Activated B cell treated with CpG ODN at 0.5 μM for 24 hours (primary cell): ENCODE data around the gene TMEM123. TPM values are rescaled to one million over a fixed set of nuclear protein-coding genes. Genes with fewer than 3 reads are reported as not detected.

Source experiments
- ATAC-seq: fragments of 200-7000 bp; cut with Tn5 transposase; one replicate; pipeline ENCODE4 v1.10.0; 2021; ENCODE audit warnings: low read depth, mild to moderate bottlenecking, moderate library complexity
- CTCF ChIA-PET: fragments of 350-600 bp; sonication (Branson Sonifier 250); formaldehyde crosslinking; loops from one replicate; lab custom pipeline; 2021; ENCODE audit warnings: antibody characterized with exemption; lab: Charles Lee
- POLR2A ChIA-PET: fragments of 350-600 bp; sonication (Branson Sonifier 250); formaldehyde crosslinking; loops from one replicate; lab custom pipeline; 2021; ENCODE audit warnings: antibody characterized with exemption; lab: Charles Lee
- DNase-seq: peaks from one replicate; pipeline ENCODE4 v3.0.0; 2022
- H3K27ac Mint-ChIP-seq: one replicate; pipeline ENCODE4 v1.8.0; 2020; ENCODE audit warnings: mixed read lengths
- H3K27me3 Mint-ChIP-seq: one replicate; pipeline ENCODE4 v1.8.0; 2021; ENCODE audit warnings: mixed read lengths
- H3K36me3 Mint-ChIP-seq: one replicate; pipeline ENCODE4 v1.8.0; 2021; ENCODE audit warnings: low read depth, mixed read lengths
- H3K4me1 Mint-ChIP-seq: one replicate; pipeline ENCODE4 v1.8.0; 2021; ENCODE audit warnings: mixed read lengths
- H3K4me3 Mint-ChIP-seq: one replicate; pipeline ENCODE4 v1.8.0; 2020; ENCODE audit warnings: mild to moderate bottlenecking, mixed read lengths
- H3K9me3 Mint-ChIP-seq: one replicate; pipeline ENCODE4 v1.8.0; 2020; ENCODE audit warnings: mixed read lengths
- intact Hi-C: fragments of 100-400 bp; cut with micrococcal nuclease; formaldehyde crosslinking; loops from one replicate; pipeline ENCODE4 v1.15.1; 2024
- total RNA-seq: library from RNA; stranded (reverse); gene quantifications from 2 replicates; pipeline ENCODE4 v1.2.3, GENCODE V29; 2022
- TF ChIP-seq, protein P1 (sequence below): fragments of 200-600 bp; IDR thresholded peaks from one replicate; pipeline ENCODE4 v1.8.0; 2022; ENCODE audit warnings: antibody characterized with exemption, mild to moderate bottlenecking

Gene TMEM123
- total RNA-seq, 1 donor from 2014 or later = 191 TPM

DNA sequence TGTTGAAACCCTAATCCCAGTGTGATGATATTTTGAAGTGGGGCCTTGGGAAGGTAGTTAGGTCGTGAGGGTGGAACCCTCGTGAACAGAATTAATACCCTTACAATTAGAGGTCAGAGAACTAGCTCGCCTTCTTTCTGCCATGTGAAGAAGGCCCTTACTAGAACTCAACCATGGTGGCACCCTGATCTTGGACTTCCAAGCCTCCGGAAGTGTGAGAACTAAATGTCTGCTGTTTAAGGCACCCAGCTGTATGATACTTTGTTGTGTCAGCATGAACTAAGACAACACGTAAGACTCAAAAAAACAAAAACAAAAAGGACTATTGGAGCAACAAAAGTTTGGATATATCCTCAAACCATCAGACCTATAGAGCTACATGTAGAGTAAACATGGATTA lies 52.0 kb downstream of the TMEM123 start:
- intact Hi-C loops = loop anchor here (2.0 kb wide), 1 partner anchor 14 kb away; no protein-coding TSS in a partner anchor
- H3K4me1 Mint-ChIP-seq = peaks cover 21% of the 10 kb centered on the region
- DNase-seq (no peak), ATAC-seq (no peak)
- ChIA-PET POLR2A (interaction anchor here (1.0 kb wide), 1 partner anchor 30 kb away, joined by 3 read pairs; no protein-coding TSS in a partner anchor), CTCF (interaction anchor here (1.1 to 5.6 kb wide), 3 partner anchors 8 to 212 kb away, joined by 3 to 28 read pairs (median 3); no protein-coding TSS in a partner anchor)
- TF ChIP-seq, protein P1, sequence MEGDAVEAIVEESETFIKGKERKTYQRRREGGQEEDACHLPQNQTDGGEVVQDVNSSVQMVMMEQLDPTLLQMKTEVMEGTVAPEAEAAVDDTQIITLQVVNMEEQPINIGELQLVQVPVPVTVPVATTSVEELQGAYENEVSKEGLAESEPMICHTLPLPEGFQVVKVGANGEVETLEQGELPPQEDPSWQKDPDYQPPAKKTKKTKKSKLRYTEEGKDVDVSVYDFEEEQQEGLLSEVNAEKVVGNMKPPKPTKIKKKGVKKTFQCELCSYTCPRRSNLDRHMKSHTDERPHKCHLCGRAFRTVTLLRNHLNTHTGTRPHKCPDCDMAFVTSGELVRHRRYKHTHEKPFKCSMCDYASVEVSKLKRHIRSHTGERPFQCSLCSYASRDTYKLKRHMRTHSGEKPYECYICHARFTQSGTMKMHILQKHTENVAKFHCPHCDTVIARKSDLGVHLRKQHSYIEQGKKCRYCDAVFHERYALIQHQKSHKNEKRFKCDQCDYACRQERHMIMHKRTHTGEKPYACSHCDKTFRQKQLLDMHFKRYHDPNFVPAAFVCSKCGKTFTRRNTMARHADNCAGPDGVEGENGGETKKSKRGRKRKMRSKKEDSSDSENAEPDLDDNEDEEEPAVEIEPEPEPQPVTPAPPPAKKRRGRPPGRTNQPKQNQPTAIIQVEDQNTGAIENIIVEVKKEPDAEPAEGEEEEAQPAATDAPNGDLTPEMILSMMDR = no peak
- H3K9me3 Mint-ChIP-seq = no peaks in the 10 kb centered on the region
- H3K4me3 Mint-ChIP-seq = no peak overlapping the region
- H3K36me3 Mint-ChIP-seq = peaks cover 68% of the 10 kb centered on the region
- H3K27ac Mint-ChIP-seq = peak overlapping the region; percentile 16
- no peaks in the 10 kb centered on the region for H3K27me3 Mint-ChIP-seq

DNA sequence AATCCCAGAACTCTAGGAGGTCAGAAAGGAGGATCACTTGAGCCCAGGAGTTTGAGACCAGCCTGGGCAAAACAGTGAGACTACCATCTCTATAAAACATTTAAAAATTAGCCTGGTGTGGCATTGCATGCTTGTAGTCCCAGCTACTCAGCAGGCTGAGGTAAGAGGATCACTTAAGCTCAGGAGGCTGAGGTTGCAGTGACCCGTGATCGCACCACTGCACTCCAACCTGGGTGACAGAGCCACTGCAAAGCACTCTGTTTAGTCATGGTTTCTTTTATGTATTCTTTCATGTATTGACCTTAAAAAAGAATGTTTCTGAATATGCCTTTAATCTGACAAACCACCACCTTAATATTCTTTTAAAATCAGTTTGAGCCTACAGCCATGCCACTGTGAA lies 53.4 kb downstream of the TMEM123 start:
- DNase-seq = no peak
- no peaks in the 10 kb centered on the region for H3K27me3 Mint-ChIP-seq
- H3K4me1 Mint-ChIP-seq = peaks cover 21% of the 10 kb centered on the region
- TF ChIP-seq, protein P1 = no peak
- CTCF ChIA-PET = interaction anchor here (1.0 to 5.6 kb wide), 3 partner anchors 8 to 214 kb away, joined by 3 to 28 read pairs (median 3); no protein-coding TSS in a partner anchor
- POLR2A ChIA-PET = no interaction called here
- no peak for ATAC-seq
- peaks cover 73% of the 10 kb centered on the region for H3K36me3 Mint-ChIP-seq
- H3K9me3 Mint-ChIP-seq = no peaks in the 10 kb centered on the region
- intact Hi-C loops = no loop called here
- H3K4me3 Mint-ChIP-seq = no peak overlapping the region
- no peak overlapping the region for H3K27ac Mint-ChIP-seq

DNA sequence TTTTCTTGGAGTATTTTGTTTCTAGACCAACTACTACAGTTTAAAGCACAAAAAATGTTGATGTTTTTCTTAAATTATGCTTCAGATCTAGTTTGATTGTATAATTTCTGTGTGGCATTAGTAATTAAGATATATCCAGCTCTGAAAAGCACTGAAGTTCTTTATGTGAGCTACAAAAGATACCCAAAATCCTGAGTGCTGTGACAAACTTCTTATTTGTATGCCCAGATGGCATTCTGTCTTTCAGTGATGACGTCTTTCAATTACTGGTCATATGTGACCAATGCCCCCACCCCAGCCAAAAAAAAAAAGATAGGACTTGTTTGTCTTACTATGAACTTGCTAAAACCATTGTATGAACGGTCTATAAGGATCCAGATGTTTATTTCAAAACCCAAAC lies 54.3 kb downstream of the TMEM123 start:
- intact Hi-C loops = no loop called here
- ChIA-PET POLR2A (no interaction called here), CTCF (interaction anchor here (0.8 to 5.6 kb wide), 2 partner anchors 8 to 31 kb away, joined by 3 to 28 read pairs; no protein-coding TSS in a partner anchor)
- no peak for DNase-seq
- H3K4me1 Mint-ChIP-seq = peaks cover 16% of the 10 kb centered on the region
- H3K36me3 Mint-ChIP-seq = peaks cover 74% of the 10 kb centered on the region
- no peak overlapping the region for H3K4me3 Mint-ChIP-seq
- no peak for ATAC-seq
- H3K9me3 Mint-ChIP-seq = no peaks in the 10 kb centered on the region
- no peaks in the 10 kb centered on the region for H3K27me3 Mint-ChIP-seq
- TF ChIP-seq, protein P1 = no peak
- peak overlapping the region; percentile 46 for H3K27ac Mint-ChIP-seq

DNA sequence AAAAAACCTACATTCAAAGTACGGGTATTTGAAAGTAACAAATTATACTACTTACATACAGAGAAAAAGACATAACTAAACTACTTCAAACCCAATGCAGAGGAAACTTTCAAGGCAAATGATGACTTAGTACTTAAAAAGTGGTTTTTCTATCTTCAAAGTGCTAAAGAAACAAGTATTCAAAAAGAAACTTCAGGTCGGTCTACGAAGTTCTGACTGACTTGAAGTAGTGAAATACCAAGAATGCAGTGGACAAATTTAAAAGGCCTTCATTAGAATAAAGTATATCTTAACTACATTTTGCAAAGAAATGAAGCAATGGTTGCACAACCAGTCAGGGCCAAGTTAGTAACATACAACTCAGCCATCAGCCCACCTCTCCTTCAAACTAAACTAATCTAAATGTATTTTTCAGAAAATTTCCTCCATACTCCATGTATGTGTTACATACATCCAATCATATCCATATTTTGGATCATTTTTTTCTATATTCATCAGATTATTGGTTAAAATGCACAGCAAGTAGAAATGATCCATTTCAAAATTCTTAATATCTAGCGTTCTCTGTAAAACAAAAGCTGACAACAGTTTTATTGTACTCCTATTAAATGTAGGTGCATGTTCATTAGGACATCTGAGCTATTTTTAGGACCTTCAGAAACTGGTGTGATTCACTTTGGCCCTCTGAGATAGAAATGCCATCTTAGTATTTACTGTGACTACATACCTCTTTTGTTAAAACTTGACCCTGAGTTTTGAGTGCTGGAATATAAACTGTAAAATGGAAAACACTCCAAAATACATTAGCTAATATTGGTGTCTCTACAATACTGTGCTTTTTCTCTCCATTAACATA lies 55.6 kb downstream of the TMEM123 start:
- Mint-ChIP-seq H3K27me3 (no peaks in the 10 kb centered on the region), H3K4me1 (peaks cover 7% of the 10 kb centered on the region), H3K36me3 (peaks cover 72% of the 10 kb centered on the region), H3K4me3 (no peak overlapping the region), H3K27ac (peak overlapping the region; percentile 46), H3K9me3 (no peaks in the 10 kb centered on the region)
- DNase-seq (no peak), ATAC-seq (no peak)
- ChIA-PET CTCF (interaction anchor here (1.5 kb wide), 1 partner anchor 216 kb away, joined by 5 read pairs; no protein-coding TSS in a partner anchor), POLR2A (no interaction called here)
- intact Hi-C loops = no loop called here
- TF ChIP-seq, protein P1 = no peak
